H9 (cell line): ENCODE results near the gene GOT1. TPM values are rescaled to one million over a fixed set of nuclear protein-coding genes. Genes with fewer than 3 reads are reported as not detected.

Experiments
- DNase-seq: peaks from one replicate; pipeline ENCODE4 v3.0.0-alpha.2; 2017
- H2AFZ ChIP-seq: one replicate; pipeline ENCODE4 v1.6.1; 2013; ENCODE audit warnings: mild to moderate bottlenecking, low read length, control low read depth, moderate library complexity
- H2AK5ac ChIP-seq: 2 replicates; pipeline ENCODE4 v1.6.1; 2013; ENCODE audit warnings: low read length, control low read depth, mixed read lengths; ENCODE audit not compliant: insufficient read length
- H2BK120ac ChIP-seq: one replicate; pipeline ENCODE4 v1.6.1; 2013; ENCODE audit warnings: low read depth, mild to moderate bottlenecking, low read length, control low read depth, inconsistent platforms; ENCODE audit not compliant: poor library complexity, severe bottlenecking
- H2BK12ac ChIP-seq: 2 replicates; pipeline ENCODE4 v1.6.1; 2013; ENCODE audit warnings: low read length, control low read depth, mixed read lengths, low read depth; ENCODE audit not compliant: insufficient read length
- H2BK15ac ChIP-seq: 2 replicates; pipeline ENCODE4 v1.6.1; 2013; ENCODE audit warnings: low read depth, low read length, control low read depth
- H2BK20ac ChIP-seq: one replicate; pipeline ENCODE4 v1.6.1; 2013; ENCODE audit warnings: low read depth, mild to moderate bottlenecking, low read length, control low read depth, inconsistent platforms; ENCODE audit not compliant: poor library complexity, severe bottlenecking
- H2BK5ac ChIP-seq: 2 replicates; pipeline ENCODE4 v1.6.1; 2013; ENCODE audit warnings: low read length, control low read depth, mixed read lengths; ENCODE audit not compliant: insufficient read length
- H3K14ac ChIP-seq: 2 replicates; pipeline ENCODE4 v1.6.1; 2013; ENCODE audit warnings: low read length, control low read depth; ENCODE audit not compliant: insufficient read depth
- H3K18ac ChIP-seq: 2 replicates; pipeline ENCODE4 v1.6.1; 2013; ENCODE audit warnings: low read depth, mild to moderate bottlenecking, mixed read lengths, low read length, control low read depth; ENCODE audit not compliant: insufficient read length
- H3K23ac ChIP-seq: 2 replicates; pipeline ENCODE4 v1.6.1; 2013; ENCODE audit warnings: low read length, control low read depth, mixed read lengths, low read depth; ENCODE audit not compliant: insufficient read length
- H3K23me2 ChIP-seq: 2 replicates; pipeline ENCODE4 v1.6.1; 2013; ENCODE audit warnings: low read depth, mild to moderate bottlenecking, mixed read lengths, low read length, control low read depth; ENCODE audit not compliant: insufficient read length, poor library complexity, severe bottlenecking
- H3K27ac ChIP-seq: 2 replicates; pipeline ENCODE4 v1.5.1; 2013; ENCODE audit warnings: low read length, control low read depth, mixed read lengths, low read depth; ENCODE audit not compliant: insufficient read length
- H3K27me3 ChIP-seq: 2 replicates; pipeline ENCODE4 v1.6.1; 2013; ENCODE audit warnings: low read length, control low read depth, inconsistent platforms; ENCODE audit not compliant: insufficient read depth
- H3K4ac ChIP-seq: 2 replicates; pipeline ENCODE4 v1.6.1; 2013; ENCODE audit warnings: low read depth, mild to moderate bottlenecking, control low read depth, inconsistent platforms, low read length, moderate library complexity
- H3K4me1 ChIP-seq: 2 replicates; pipeline ENCODE4 v1.6.1; 2013; ENCODE audit warnings: low read length, control low read depth, inconsistent platforms; ENCODE audit not compliant: insufficient read depth
- H3K4me2 ChIP-seq: 2 replicates; pipeline ENCODE4 v1.6.1; 2013; ENCODE audit warnings: low read length, control low read depth, mixed read lengths; ENCODE audit not compliant: insufficient read length, insufficient read depth
- H3K56ac ChIP-seq: 2 replicates; pipeline ENCODE4 v1.6.1; 2013; ENCODE audit warnings: low read depth, mild to moderate bottlenecking, mixed read lengths, low read length, control low read depth; ENCODE audit not compliant: insufficient read length
- H3K79me1 ChIP-seq: 2 replicates; pipeline ENCODE4 v1.6.1; 2013; ENCODE audit warnings: low read depth, mild to moderate bottlenecking, moderate library complexity, low read length, control low read depth, inconsistent platforms; ENCODE audit not compliant: insufficient read depth, poor library complexity, severe bottlenecking
- H3K79me2 ChIP-seq: 2 replicates; pipeline ENCODE4 v1.6.1; 2013; ENCODE audit warnings: low read length, control low read depth, inconsistent platforms; ENCODE audit not compliant: insufficient read depth
- H3K9ac ChIP-seq: 2 replicates; pipeline ENCODE4 v1.6.1; 2013; ENCODE audit warnings: low read length, control low read depth, mixed read lengths; ENCODE audit not compliant: insufficient read length; ENCODE audit errors: extremely low read depth
- H3K9me3 ChIP-seq: one replicate; pipeline ENCODE4 v1.6.1; 2013; ENCODE audit warnings: low read depth, low read length, inconsistent platforms; ENCODE audit not compliant: control insufficient read depth
- H3T11ph ChIP-seq: one replicate; pipeline ENCODE4 v1.6.1; 2013; ENCODE audit warnings: mild to moderate bottlenecking, low read length, control low read depth, inconsistent platforms
- H4K20me1 ChIP-seq: one replicate; pipeline ENCODE4 v1.6.1; 2013; ENCODE audit not compliant: control insufficient read depth, insufficient read length, insufficient read depth
- H4K5ac ChIP-seq: 2 replicates; pipeline ENCODE4 v1.6.1; 2013; ENCODE audit warnings: low read depth, mild to moderate bottlenecking, mixed read lengths, low read length, control low read depth; ENCODE audit not compliant: insufficient read length
- H4K8ac ChIP-seq: replicated peaks from 2 replicates; pipeline ENCODE4 v1.6.1; 2013; ENCODE audit warnings: low read length, control low read depth, mixed read lengths, low read depth; ENCODE audit not compliant: insufficient read length
- H4K91ac ChIP-seq: 2 replicates; pipeline ENCODE4 v1.6.1; 2013; ENCODE audit warnings: low read depth, mild to moderate bottlenecking, moderate library complexity, mixed read lengths, low read length, control low read depth; ENCODE audit not compliant: insufficient read length
- H3K27ac Mint-ChIP-seq, 3 experiments: 2 replicates in 2 of 3; 3 replicates in 1 of 3; pipeline ENCODE4 v1.8.0; 2020 to 2021; ENCODE audit warnings: mixed read lengths in 3 of 3, mild to moderate bottlenecking in 1 of 3, moderate library complexity in 1 of 3
- H3K27me3 Mint-ChIP-seq: 2 replicates; pipeline ENCODE4 v1.8.0; 2021; ENCODE audit warnings: low read depth, mild to moderate bottlenecking, moderate library complexity, mixed read lengths
- H3K36me3 Mint-ChIP-seq, 3 experiments: 2 replicates in 2 of 3; 3 replicates in 1 of 3; pipeline ENCODE4 v1.8.0; 2020 to 2021; ENCODE audit warnings: low read depth in 3 of 3, mixed read lengths in 3 of 3; ENCODE audit not compliant: insufficient read depth in 1 of 3
- H3K4me1 Mint-ChIP-seq, 2 experiments: 2 replicates each; pipeline ENCODE4 v1.8.0; 2020; ENCODE audit warnings: mixed read lengths in 2 of 2
- H3K4me3 Mint-ChIP-seq, 2 experiments: 2 replicates in 1 of 2; 3 replicates in 1 of 2; pipeline ENCODE4 v1.8.0; 2020 to 2021; ENCODE audit warnings: mild to moderate bottlenecking in 2 of 2, mixed read lengths in 2 of 2, moderate library complexity in 1 of 2
- H3K9me3 Mint-ChIP-seq, 2 experiments: 2 replicates in 1 of 2; 3 replicates in 1 of 2; pipeline ENCODE4 v1.8.0; 2020; ENCODE audit warnings: mild to moderate bottlenecking in 2 of 2, mixed read lengths in 2 of 2, moderate library complexity in 1 of 2
- WGBS: extraction: QIAGEN DNeasy Blood & Tissue Kit; methylation state at CpG from one replicate; pipeline ENCODE4 v1.1.7; 2013; ENCODE audit warnings: missing lambda C conversion rate, low lambda C conversion rate, mixed read lengths; ENCODE audit not compliant: insufficient read length; ENCODE audit errors: extremely low coverage; 5-methylcytosine and 5-hydroxymethylcytosine counted together
- total RNA-seq: library from RNA; stranded (reverse); gene quantifications from 2 replicates; pipeline ENCODE4 v1.2.1, GENCODE V29; 2021
- TF ChIP-seq, protein P1 (sequence below): fragments of 200-600 bp; sonication (generic); conservative IDR thresholded peaks from 3 replicates; pipeline ENCODE4 v1.8.0; 2021; ENCODE audit warnings: antibody characterized with exemption, mild to moderate bottlenecking

Gene GOT1
- total RNA-seq, 1 experiment from 2014 or later: 43.3 TPM

GRCh38 chr10:99365736-99366135 is 64.7 kb downstream of the GOT1 start:
- no peak overlapping the region for H2BK20ac ChIP-seq
- H4K5ac ChIP-seq: no peak overlapping the region
- TF ChIP-seq, protein P1, sequence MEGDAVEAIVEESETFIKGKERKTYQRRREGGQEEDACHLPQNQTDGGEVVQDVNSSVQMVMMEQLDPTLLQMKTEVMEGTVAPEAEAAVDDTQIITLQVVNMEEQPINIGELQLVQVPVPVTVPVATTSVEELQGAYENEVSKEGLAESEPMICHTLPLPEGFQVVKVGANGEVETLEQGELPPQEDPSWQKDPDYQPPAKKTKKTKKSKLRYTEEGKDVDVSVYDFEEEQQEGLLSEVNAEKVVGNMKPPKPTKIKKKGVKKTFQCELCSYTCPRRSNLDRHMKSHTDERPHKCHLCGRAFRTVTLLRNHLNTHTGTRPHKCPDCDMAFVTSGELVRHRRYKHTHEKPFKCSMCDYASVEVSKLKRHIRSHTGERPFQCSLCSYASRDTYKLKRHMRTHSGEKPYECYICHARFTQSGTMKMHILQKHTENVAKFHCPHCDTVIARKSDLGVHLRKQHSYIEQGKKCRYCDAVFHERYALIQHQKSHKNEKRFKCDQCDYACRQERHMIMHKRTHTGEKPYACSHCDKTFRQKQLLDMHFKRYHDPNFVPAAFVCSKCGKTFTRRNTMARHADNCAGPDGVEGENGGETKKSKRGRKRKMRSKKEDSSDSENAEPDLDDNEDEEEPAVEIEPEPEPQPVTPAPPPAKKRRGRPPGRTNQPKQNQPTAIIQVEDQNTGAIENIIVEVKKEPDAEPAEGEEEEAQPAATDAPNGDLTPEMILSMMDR: no peak
- H2BK15ac ChIP-seq: no peak overlapping the region
- no peak overlapping the region for H3K14ac ChIP-seq
- no peak overlapping the region for H3K56ac ChIP-seq
- no peaks in the 10 kb centered on the region for H3K79me1 ChIP-seq
- H2BK5ac ChIP-seq: no peak overlapping the region
- no peaks in the 10 kb centered on the region for H3K36me3 Mint-ChIP-seq
- no peak overlapping the region for H3K4me3 Mint-ChIP-seq
- H3K4me1 Mint-ChIP-seq: peaks cover 4 to 7% of the 10 kb centered on the region in 2 experiments
- no peak overlapping the region for H4K91ac ChIP-seq
- no peaks in the 10 kb centered on the region for H3K9me3 ChIP-seq
- no peaks in the 10 kb centered on the region for H4K20me1 ChIP-seq
- no peak overlapping the region for H3K18ac ChIP-seq
- peaks cover 28% of the 10 kb centered on the region for H3K27me3 Mint-ChIP-seq
- H3T11ph ChIP-seq: no peak overlapping the region
- H2AK5ac ChIP-seq: no peak overlapping the region
- H4K8ac ChIP-seq: no peak overlapping the region
- H2AFZ ChIP-seq: no peak overlapping the region
- H3K27ac Mint-ChIP-seq: no peak overlapping the region
- H2BK120ac ChIP-seq: no peak overlapping the region
- no peaks in the 10 kb centered on the region for H3K4me1 ChIP-seq
- no peak overlapping the region for H3K27ac ChIP-seq
- H3K4me2 ChIP-seq: no peak overlapping the region
- H3K9ac ChIP-seq: no peak overlapping the region
- WGBS: no CpG with 5 or more reads among the region's 1 CpG
- no peaks in the 10 kb centered on the region for H3K23me2 ChIP-seq
- H3K79me2 ChIP-seq: no peaks in the 10 kb centered on the region
- no peak for DNase-seq
- H3K23ac ChIP-seq: no peak overlapping the region
- no peak overlapping the region for H3K4ac ChIP-seq
- no peaks in the 10 kb centered on the region for H3K9me3 Mint-ChIP-seq
- no peaks in the 10 kb centered on the region for H3K27me3 ChIP-seq
- no peak overlapping the region for H2BK12ac ChIP-seq
